ENCODE data around the gene ZBTB20.

GRCh38 chr3:114566767-114567166 is 580.3 kb downstream of the ZBTB20 start:
- TF ChIP-seq CTCF (IDR thresholded peaks at IDR 0.05) (no peak), POLR2A (IDR thresholded peaks at IDR 0.05) (no peak)

Measured in right lobe of liver (tissue), 4 donors.